Keratinocyte (primary cell): ENCODE results near the gene TRAF3IP1. TPM values are rescaled to one million over a fixed set of nuclear protein-coding genes. Genes with fewer than 3 reads are reported as not detected.
"Not testable (repeated sequence)": the region's sequence is repeated elsewhere in the genome, so short reads cannot be mapped to it uniquely, and the experiment has no call there.

Experiments used
- DNase-seq: peaks from one replicate; pipeline ENCODE4 v3.0.0-alpha.2; 2011; ENCODE audit warnings: low read depth, missing footprints, low spot score
- FAIRE-seq: peaks from 2 replicates; lab custom pipeline; 2011; peaks lifted over from hg19 to GRCh38; lab: Jason Lieb, UNC
- H2AFZ ChIP-seq: 2 replicates; pipeline ENCODE4 v1.6.0; 2012; ENCODE audit warnings: low read length, control low read depth, inconsistent platforms; ENCODE audit not compliant: control insufficient read depth
- H3K27ac ChIP-seq: 2 replicates; pipeline ENCODE4 v1.5.1; 2011; ENCODE audit warnings: low read length; ENCODE audit not compliant: control insufficient read depth, insufficient read depth
- H3K27me3 ChIP-seq: 3 replicates; pipeline ENCODE4 v1.6.0; 2011; ENCODE audit warnings: low read length; ENCODE audit not compliant: control insufficient read depth, insufficient read depth; ENCODE audit errors: extremely low read depth
- H3K36me3 ChIP-seq, 2 experiments: 2 replicates in 1 of 2; 3 replicates in 1 of 2; pipeline ENCODE4 v1.5.1; 2011; ENCODE audit warnings: low read length in 2 of 2, mild to moderate bottlenecking in 1 of 2; ENCODE audit not compliant: control insufficient read depth in 2 of 2, insufficient read depth in 2 of 2; ENCODE audit errors: extremely low read depth in 1 of 2
- H3K4me1 ChIP-seq: 3 replicates; pipeline ENCODE4 v1.5.1; 2011; ENCODE audit warnings: low read length; ENCODE audit not compliant: control insufficient read depth, insufficient read depth; ENCODE audit errors: extremely low read depth
- H3K4me2 ChIP-seq: 3 replicates; pipeline ENCODE4 v1.6.0; 2011; ENCODE audit warnings: low read depth, low read length; ENCODE audit not compliant: control insufficient read depth, insufficient read depth; ENCODE audit errors: extremely low read depth
- H3K4me3 ChIP-seq, 3 experiments: fragments of 200-600 bp in 1 of 3; sonication (generic) in 1 of 3; 2 replicates in 2 of 3; 3 replicates in 1 of 3; pipeline ENCODE4 v1.5.1; 2011 to 2016; ENCODE audit warnings: low read length in 3 of 3, mild to moderate bottlenecking in 3 of 3, control low read depth in 2 of 3, inconsistent platforms in 1 of 3, low read depth in 1 of 3, mixed read lengths in 1 of 3, mixed run types in 1 of 3, moderate library complexity in 1 of 3; ENCODE audit not compliant: control insufficient read depth in 2 of 3, insufficient read depth in 2 of 3; ENCODE audit errors: extremely low read depth in 1 of 3
- H3K79me2 ChIP-seq: 2 replicates; pipeline ENCODE4 v1.6.0; 2012; ENCODE audit warnings: low read length; ENCODE audit not compliant: control insufficient read depth, insufficient read depth
- H3K9ac ChIP-seq: 3 replicates; pipeline ENCODE4 v1.6.0; 2011; ENCODE audit warnings: low read length; ENCODE audit not compliant: control insufficient read depth, insufficient read depth; ENCODE audit errors: extremely low read depth
- H3K9me1 ChIP-seq: 3 replicates; pipeline ENCODE4 v1.6.0; 2011; ENCODE audit warnings: low read length; ENCODE audit not compliant: control insufficient read depth, insufficient read depth; ENCODE audit errors: extremely low read depth
- H3K9me3 ChIP-seq: 2 replicates; pipeline ENCODE4 v1.5.1; 2012; ENCODE audit warnings: low read depth, low read length; ENCODE audit not compliant: control insufficient read depth
- H4K20me1 ChIP-seq: 3 replicates; pipeline ENCODE4 v1.6.0; 2011; ENCODE audit warnings: low read length; ENCODE audit not compliant: control insufficient read depth, insufficient read depth; ENCODE audit errors: extremely low read depth
- CTCF ChIP-seq, 3 experiments: IDR thresholded peaks in 1 of 3; conservative IDR thresholded peaks in 1 of 3; optimal IDR thresholded peaks in 1 of 3; 2 replicates in 2 of 3; 3 replicates in 1 of 3; pipeline versions ENCODE3 to v1.5.1; 2011; ENCODE audit warnings: low read length in 3 of 3, mild to moderate bottlenecking in 3 of 3, moderate library complexity in 2 of 3, control low read depth in 1 of 3, inconsistent platforms in 1 of 3; ENCODE audit not compliant: insufficient read depth in 2 of 3; ENCODE audit errors: extremely low read depth in 1 of 3
- EZH2 ChIP-seq: IDR thresholded peaks from one replicate; pipeline ENCODE4 v1.6.1; 2012; ENCODE audit warnings: inconsistent platforms, mild to moderate bottlenecking, low read length, moderate library complexity
- dilution Hi-C: fragments of 300-500 bp; cut with MboI; formaldehyde crosslinking; loops from one replicate; pipeline ENCODE4 v1.7.0; 2020; ENCODE audit warnings: low sequenced_read_pairs; ENCODE audit not compliant: extremely low pct_ligation_motif_present
- polyA plus RNA-seq, 5 experiments: library from polyadenylated mRNA; depleted of rRNA in 3 of 5; stranded (reverse) in 3 of 5; stranded (forward) in 1 of 5; unstranded in 1 of 5; fragments of >200 nt; gene quantifications; 1 replicate in 1 of 5; 2 replicates in 3 of 5; 3 replicates in 1 of 5; pipeline versions ENCODE4 v1.2.1 to v1.2.3, GENCODE V29; 2011 to 2012; ENCODE audit warnings: missing spikeins in 2 of 5, low read depth in 1 of 5, low replicate concordance in 1 of 5

TRAF3IP1 gene
- polyA plus RNA-seq, 1 donor (not counting 4 experiments of a cell fraction or from before 2014, with no cell fraction given) = 7.0 TPM

GRCh38 chr2:238331916-238332315, 11.6 kb downstream of the TRAF3IP1 start:
- Histone ChIP-seq H4K20me1 (no peaks in the 10 kb centered on the region), H3K79me2 (peaks cover 8% of the 10 kb centered on the region), H3K4me1 (no peaks in the 10 kb centered on the region), H3K36me3 (peaks cover 16 to 23% of the 10 kb centered on the region in 2 experiments), H3K4me3 (no peak overlapping the region), H3K27ac (no peak overlapping the region), H3K9me3 (no peaks in the 10 kb centered on the region), H3K4me2 (no peak overlapping the region), H3K9ac (no peak overlapping the region), H3K9me1 (no peaks in the 10 kb centered on the region), H2AFZ (no peak overlapping the region), H3K27me3 (no peaks in the 10 kb centered on the region)
- dilution Hi-C loops = no loop called here
- no peak for TF ChIP-seq CTCF (optimal IDR thresholded peaks at IDR 0.05 in 1 of 3, IDR thresholded peaks at IDR 0.05 in 1 of 3, conservative IDR thresholded peaks at IDR 0.05 in 1 of 3; ENCODE audit: extremely low read depth in 1 of 3, insufficient read depth in 2 of 3, low read length in 3 of 3)
- TF ChIP-seq EZH2 = no peak
- FAIRE-seq (no peak), DNase-seq (no peak)

GRCh38 chr2:238334885-238335284, 14.6 kb downstream of the TRAF3IP1 start:
- H3K36me3 ChIP-seq = peaks cover 9 to 14% of the 10 kb centered on the region in 2 experiments
- dilution Hi-C loops = no loop called here
- TF ChIP-seq EZH2 = no peak
- no peak for TF ChIP-seq CTCF (optimal IDR thresholded peaks at IDR 0.05 in 1 of 3, IDR thresholded peaks at IDR 0.05 in 1 of 3, conservative IDR thresholded peaks at IDR 0.05 in 1 of 3; ENCODE audit: extremely low read depth in 1 of 3, insufficient read depth in 2 of 3, low read length in 3 of 3)
- no peak overlapping the region for H3K4me3 ChIP-seq
- no peaks in the 10 kb centered on the region for H3K27me3 ChIP-seq
- H3K79me2 ChIP-seq = peaks cover 8% of the 10 kb centered on the region
- no peak for FAIRE-seq
- no peak overlapping the region for H3K4me2 ChIP-seq
- no peaks in the 10 kb centered on the region for H3K9me1 ChIP-seq
- no peaks in the 10 kb centered on the region for H3K9me3 ChIP-seq
- DNase-seq = no peak
- no peak overlapping the region for H3K27ac ChIP-seq
- no peak overlapping the region for H3K9ac ChIP-seq
- H3K4me1 ChIP-seq = peaks cover 8% of the 10 kb centered on the region
- H4K20me1 ChIP-seq = no peaks in the 10 kb centered on the region
- H2AFZ ChIP-seq = no peak overlapping the region

GRCh38 chr2:238335591-238335990, 15.3 kb downstream of the TRAF3IP1 start:
- H3K27ac ChIP-seq, H3K4me3 ChIP-seq, H2AFZ ChIP-seq, H3K9me1 ChIP-seq, H3K9me3 ChIP-seq, dilution Hi-C loops, DNase-seq, H3K4me2 ChIP-seq, H3K79me2 ChIP-seq, H3K9ac ChIP-seq, FAIRE-seq, H3K27me3 ChIP-seq, H3K4me1 ChIP-seq, H4K20me1 ChIP-seq: not testable (repeated sequence)
- H3K36me3 ChIP-seq = peaks cover 7 to 12% of the 10 kb centered on the region in 2 experiments
